22Rv1 (cell line): Measurements from ENCODE around the gene CISD3.
A peak's percentile ranks its signal among the peaks of the same experiment; 100 is the strongest.

ENCODE experiments used
- H3K27ac ChIP-seq: fragments of 450-650 bp; 2 replicates; pipeline ENCODE4 v1.5.1; 2017
- ZFX ChIP-seq: fragments of 450-650 bp; IDR thresholded peaks from 2 replicates; pipeline ENCODE4 v1.6.1; 2017; ENCODE audit warnings: antibody characterized with exemption, borderline replicate concordance
- TF ChIP-seq, protein P1 (sequence below): fragments of 450-650 bp; IDR thresholded peaks from 2 replicates; pipeline ENCODE4 v1.5.1; 2017; ENCODE audit warnings: mild to moderate bottlenecking

The CISD3 gene, protein sequence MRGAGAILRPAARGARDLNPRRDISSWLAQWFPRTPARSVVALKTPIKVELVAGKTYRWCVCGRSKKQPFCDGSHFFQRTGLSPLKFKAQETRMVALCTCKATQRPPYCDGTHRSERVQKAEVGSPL

DNA sequence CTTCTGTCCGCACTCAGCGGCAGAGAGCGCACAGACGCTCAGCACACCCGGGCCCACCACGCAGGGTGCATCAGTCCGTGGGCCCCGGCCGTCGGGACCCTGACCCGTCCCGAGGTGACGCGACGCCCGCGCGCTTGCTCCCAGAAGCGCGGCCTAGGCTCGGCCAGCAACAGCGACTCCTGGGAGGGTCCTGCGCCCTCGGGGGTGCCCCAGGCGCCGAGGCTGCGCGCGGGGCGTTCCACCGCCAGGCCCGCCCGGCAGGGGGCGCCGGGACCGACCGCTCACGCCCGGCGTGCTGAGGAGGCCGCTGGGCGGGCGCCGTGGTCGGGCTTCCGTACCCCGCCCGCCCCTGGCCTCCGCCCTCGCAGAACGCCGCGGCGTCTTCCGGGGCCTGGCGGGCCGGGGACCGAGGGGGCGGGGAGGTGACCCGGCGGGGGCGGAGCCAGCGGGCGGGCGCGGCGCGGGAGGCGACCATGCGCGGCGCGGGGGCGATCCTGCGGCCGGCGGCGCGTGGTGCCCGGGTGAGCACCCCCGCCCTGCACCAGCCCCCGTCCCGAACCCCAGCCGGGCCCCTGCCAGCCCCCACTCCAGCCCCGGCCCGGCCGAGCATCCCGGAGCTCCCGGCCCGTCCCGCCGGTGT lies at the start of gene CISD3:
CISD3 (plus strand) TSS at position 456 of the 640 bp plus-strand sequence; CDS start at position 474, 18 bp downstream.
- TF ChIP-seq, protein P1, sequence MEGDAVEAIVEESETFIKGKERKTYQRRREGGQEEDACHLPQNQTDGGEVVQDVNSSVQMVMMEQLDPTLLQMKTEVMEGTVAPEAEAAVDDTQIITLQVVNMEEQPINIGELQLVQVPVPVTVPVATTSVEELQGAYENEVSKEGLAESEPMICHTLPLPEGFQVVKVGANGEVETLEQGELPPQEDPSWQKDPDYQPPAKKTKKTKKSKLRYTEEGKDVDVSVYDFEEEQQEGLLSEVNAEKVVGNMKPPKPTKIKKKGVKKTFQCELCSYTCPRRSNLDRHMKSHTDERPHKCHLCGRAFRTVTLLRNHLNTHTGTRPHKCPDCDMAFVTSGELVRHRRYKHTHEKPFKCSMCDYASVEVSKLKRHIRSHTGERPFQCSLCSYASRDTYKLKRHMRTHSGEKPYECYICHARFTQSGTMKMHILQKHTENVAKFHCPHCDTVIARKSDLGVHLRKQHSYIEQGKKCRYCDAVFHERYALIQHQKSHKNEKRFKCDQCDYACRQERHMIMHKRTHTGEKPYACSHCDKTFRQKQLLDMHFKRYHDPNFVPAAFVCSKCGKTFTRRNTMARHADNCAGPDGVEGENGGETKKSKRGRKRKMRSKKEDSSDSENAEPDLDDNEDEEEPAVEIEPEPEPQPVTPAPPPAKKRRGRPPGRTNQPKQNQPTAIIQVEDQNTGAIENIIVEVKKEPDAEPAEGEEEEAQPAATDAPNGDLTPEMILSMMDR: peak; percentile 94
- no peak for TF ChIP-seq ZFX
- H3K27ac ChIP-seq: peak within 1 kb of the TSS; percentile 95

DNA sequence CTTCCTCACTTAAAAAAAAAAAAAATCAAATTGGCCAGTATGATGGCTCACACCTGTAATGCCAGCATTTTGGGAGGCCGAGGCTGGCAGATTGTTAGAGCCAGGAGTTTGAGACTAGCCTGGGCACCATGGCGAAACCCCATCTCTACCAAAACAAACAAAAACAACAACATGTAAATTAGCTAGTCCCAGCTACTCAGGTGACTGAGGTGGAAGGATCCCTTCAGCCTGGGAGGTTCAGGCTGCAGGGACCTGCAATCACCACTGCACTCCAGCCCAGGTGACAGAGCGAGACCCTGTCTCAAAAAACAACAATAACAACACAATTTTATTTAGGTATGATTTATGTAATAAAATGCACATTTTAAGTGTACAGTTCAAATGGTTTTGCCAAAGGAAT lies 49.0 kb upstream of the CISD3 start:
- H3K27ac ChIP-seq: no peak overlapping the region
- TF ChIP-seq, protein P1: no peak
- no peak for TF ChIP-seq ZFX

DNA sequence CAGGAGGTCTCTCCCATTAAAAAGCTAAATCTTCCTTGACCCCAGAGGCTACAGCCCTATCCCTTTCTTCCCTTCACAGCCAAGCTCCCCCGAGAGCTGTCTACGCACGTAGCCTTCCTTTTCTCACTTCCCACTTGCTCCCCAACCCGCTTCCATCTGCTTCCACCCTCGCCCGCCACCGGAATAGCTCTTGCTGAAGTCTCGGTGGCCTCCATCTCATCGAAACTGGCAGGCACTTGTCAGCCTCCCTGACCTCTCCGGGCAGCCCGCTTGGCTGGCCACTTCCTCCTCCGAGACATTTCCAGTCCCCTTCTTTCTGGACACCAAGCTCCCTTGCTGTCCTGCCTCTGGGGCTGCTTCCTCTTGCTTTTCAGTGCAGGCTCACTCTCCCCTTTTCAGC lies 44.6 kb upstream of the CISD3 start:
- TF ChIP-seq, protein P1: no peak
- TF ChIP-seq ZFX: no peak
- no peak overlapping the region for H3K27ac ChIP-seq

DNA sequence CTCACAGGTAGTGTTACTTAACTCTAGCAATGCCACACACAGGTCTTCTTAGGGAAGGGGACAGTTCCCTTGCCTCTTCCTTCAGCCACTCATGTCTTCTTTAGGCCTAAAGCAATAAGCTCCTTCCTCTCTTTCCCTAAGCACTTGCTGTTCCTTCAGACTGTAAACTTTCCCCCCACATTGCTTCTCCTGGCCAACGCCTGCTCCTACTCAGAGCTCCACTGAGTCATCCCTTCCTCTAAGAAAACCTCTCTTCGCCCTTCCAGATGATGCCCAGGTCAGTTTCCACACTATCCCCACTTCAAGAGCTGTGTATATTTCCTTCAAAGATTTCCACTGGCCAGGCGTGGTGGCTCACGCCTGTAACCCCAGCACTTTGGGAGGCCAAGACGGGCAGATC lies 42.9 kb upstream of the CISD3 start:
- TF ChIP-seq ZFX: no peak
- TF ChIP-seq, protein P1: no peak
- H3K27ac ChIP-seq: no peak overlapping the region

DNA sequence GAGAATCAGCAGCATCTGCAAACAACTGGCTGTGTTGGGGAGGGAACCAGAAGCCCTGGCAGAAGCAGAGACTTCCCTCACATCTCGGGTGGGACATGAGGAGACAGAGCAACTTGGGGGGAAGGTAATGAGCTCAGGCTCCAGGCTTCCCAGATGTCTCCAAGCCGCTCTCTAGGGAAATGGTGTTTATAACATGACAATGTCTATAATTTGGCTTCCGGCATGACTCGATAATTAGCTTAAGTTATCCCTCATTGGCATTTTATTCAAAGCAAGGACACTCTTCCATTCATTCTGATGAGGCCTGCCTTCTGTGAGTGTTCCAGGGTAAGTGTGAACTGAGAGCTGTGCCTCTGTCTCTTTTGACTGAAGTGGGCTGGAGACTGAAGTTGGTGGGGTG lies 39.8 kb upstream of the CISD3 start:
- H3K27ac ChIP-seq: no peak overlapping the region
- TF ChIP-seq, protein P1: no peak
- no peak for TF ChIP-seq ZFX

DNA sequence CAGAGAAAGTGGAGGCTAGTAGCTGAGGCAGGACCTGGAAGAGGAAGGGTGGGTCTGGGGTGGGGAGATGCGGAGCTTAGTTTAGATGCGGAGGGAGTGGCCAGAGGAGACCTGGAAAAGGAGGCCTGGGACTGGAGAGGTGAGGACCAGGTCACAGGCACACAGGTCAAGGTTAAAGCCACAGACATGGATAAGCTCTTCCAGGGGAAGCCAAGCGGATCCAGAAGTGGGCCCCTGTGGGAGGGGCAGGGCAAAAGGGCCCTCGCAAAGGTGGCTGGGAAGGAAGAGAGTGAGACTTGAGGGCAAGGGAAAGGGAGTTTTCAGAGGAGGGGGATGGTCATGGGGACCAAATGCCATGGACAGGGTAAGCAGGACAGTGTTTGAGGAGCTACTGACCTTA lies 39.0 kb upstream of the CISD3 start:
- TF ChIP-seq ZFX: no peak
- TF ChIP-seq, protein P1: no peak
- H3K27ac ChIP-seq: no peak overlapping the region

DNA sequence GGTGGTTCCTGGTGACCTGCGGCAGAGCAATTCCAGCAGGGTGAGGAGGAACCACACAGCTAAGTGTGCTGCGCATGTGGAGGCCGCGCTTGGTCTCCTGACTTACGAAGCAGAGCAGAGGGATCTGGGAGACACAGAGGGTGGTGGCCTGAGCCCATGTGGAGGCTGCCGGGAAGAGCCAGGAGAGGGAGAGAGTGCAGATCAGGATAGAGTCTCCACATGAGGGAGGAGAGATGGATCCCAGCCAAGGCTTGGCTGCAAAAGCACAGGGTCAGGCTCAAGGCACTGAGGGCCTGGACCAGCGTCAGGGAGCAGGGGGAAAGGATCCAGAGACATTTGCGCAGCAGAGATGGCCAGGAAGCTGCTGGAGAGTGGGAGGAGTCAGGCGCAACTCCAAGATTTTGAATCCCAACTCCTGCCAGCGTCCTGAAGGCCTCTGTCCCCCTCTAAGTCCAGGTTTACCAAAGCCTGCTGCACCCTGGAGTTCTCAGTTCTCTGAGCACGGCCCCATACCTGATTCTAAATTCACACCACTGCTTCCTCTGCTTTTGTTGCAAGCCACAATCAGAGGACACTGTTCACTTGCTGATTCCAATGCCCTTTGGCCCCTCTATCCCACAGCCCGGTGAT lies 36.3 kb upstream of the CISD3 start:
- peak overlapping the region; percentile 46 for H3K27ac ChIP-seq
- no peak for TF ChIP-seq ZFX
- TF ChIP-seq, protein P1: no peak
